Left renal cortex interstitium (tissue), 4 donors: ENCODE measurements around the gene PLEKHD1. TPM values are rescaled to one million over a fixed set of nuclear protein-coding genes. Genes with fewer than 3 reads are reported as not detected.

Source experiments
- DNase-seq, 4 donors: peaks; one replicate each; pipeline ENCODE4 v3.0.0-alpha.2; 2013; ENCODE audit warnings: low read depth in 4 of 4, low spot score in 2 of 4, missing footprints in 1 of 4
- polyA plus RNA-seq, 4 donors: library from polyadenylated mRNA; unstranded; fragments of 120-200 nt; gene quantifications; one replicate each; pipeline ENCODE4 v1.2.1, GENCODE V29; 2013; ENCODE audit not compliant: insufficient read length in 4 of 4

The PLEKHD1 gene
- polyA plus RNA-seq, 4 donors = 3.7 to 6.6 (median 4.9) TPM

- no peak for DNase-seq
Measured at GRCh38 chr14:69505338-69506240, 21.1 kb downstream of the PLEKHD1 start.

- no peak for DNase-seq
Measured at GRCh38 chr14:69506241-69506595, 21.7 kb downstream of the PLEKHD1 start.

- no peak for DNase-seq
Measured at GRCh38 chr14:69518289-69519101, 34.0 kb downstream of the PLEKHD1 start.

- peak in 3 of 4 donors; percentile 25 to 35 (median 34) for DNase-seq
Measured at GRCh38 chr14:69519204-69520100, 34.9 kb downstream of the PLEKHD1 start.

GRCh38 chr14:69522026-69522425, 37.5 kb downstream of the PLEKHD1 start:
- no peak for DNase-seq

- DNase-seq = no peak
Measured at GRCh38 chr14:69525896-69526295, 41.4 kb downstream of the PLEKHD1 start.

GRCh38 chr14:69527635-69528034, 43.1 kb downstream of the PLEKHD1 start:
- no peak for DNase-seq

GRCh38 chr14:69528143-69528542, 43.6 kb downstream of the PLEKHD1 start:
- DNase-seq = no peak

GRCh38 chr14:69528930-69529329, 44.4 kb downstream of the PLEKHD1 start:
- no peak for DNase-seq

GRCh38 chr14:69529563-69529962, 45.0 kb downstream of the PLEKHD1 start:
- DNase-seq = no peak

- no peak for DNase-seq
Measured at GRCh38 chr14:69530095-69530494, 45.6 kb downstream of the PLEKHD1 start.

GRCh38 chr14:69531135-69531534, 46.6 kb downstream of the PLEKHD1 start:
- no peak for DNase-seq

GRCh38 chr14:69532561-69533340, 48.2 kb downstream of the PLEKHD1 start:
- DNase-seq = no peak

- DNase-seq = peak in 2 of 4 donors; percentile 11 to 46
Measured at GRCh38 chr14:69535230-69535848, 50.8 kb downstream of the PLEKHD1 start.

GRCh38 chr14:69536971-69537370, 52.4 kb downstream of the PLEKHD1 start:
- no peak for DNase-seq

- DNase-seq = no peak
Measured at GRCh38 chr14:69537900-69538299, 53.4 kb downstream of the PLEKHD1 start.

GRCh38 chr14:69538766-69539165, 54.2 kb downstream of the PLEKHD1 start:
- DNase-seq = no peak

- DNase-seq = no peak
Measured at GRCh38 chr14:69539631-69540410, 55.3 kb downstream of the PLEKHD1 start.
